Coronary artery (tissue), 2 donors: ENCODE measurements around the gene SLC24A3.
A peak's percentile ranks its signal among the peaks of the same experiment; 100 is the strongest.

ENCODE experiments used
- DNase-seq: peaks from one replicate; pipeline ENCODE4 v3.0.0-alpha.2; 2017; ENCODE audit warnings: low spot score
- H3K27ac ChIP-seq, 2 donors: fragments of 200-600 bp; sonication (generic); one replicate each; pipeline ENCODE4 v1.5.1; 2016 to 2019
- H3K4me3 ChIP-seq: fragments of 200-600 bp; sonication (generic); 2 replicates; pipeline ENCODE4 v1.5.1; 2016; ENCODE audit warnings: mild to moderate bottlenecking, moderate library complexity
- CTCF ChIP-seq: fragments of 200-600 bp; sonication (generic); IDR thresholded peaks from one replicate; pipeline ENCODE4 v1.5.1; 2019; ENCODE audit warnings: antibody characterized with exemption

Gene SLC24A3

GRCh38 chr20:19440660-19441527 lies 228.5 kb downstream of the SLC24A3 start:
- peak; percentile 58 for DNase-seq
- H3K4me3 ChIP-seq = no peak overlapping the region
- no peak overlapping the region for H3K27ac ChIP-seq
- no peak for TF ChIP-seq CTCF

- Histone ChIP-seq H3K4me3 (no peak overlapping the region), H3K27ac (no peak overlapping the region)
- no peak for DNase-seq
- TF ChIP-seq CTCF = no peak
Measured at GRCh38 chr20:19446246-19446645, 233.8 kb downstream of the SLC24A3 start.

- Histone ChIP-seq H3K27ac (no peak overlapping the region), H3K4me3 (no peak overlapping the region)
- TF ChIP-seq CTCF = no peak
- peak; percentile 14 for DNase-seq
Measured at GRCh38 chr20:19448632-19449031, 236.2 kb downstream of the SLC24A3 start.

- Histone ChIP-seq H3K4me3 (no peak overlapping the region), H3K27ac (peak overlapping the region in 1 of 2 donors; percentile 28)
- no peak for TF ChIP-seq CTCF
- peak; percentile 69 for DNase-seq
Measured at GRCh38 chr20:19449051-19449450, 236.6 kb downstream of the SLC24A3 start.

- TF ChIP-seq CTCF = no peak
- Histone ChIP-seq H3K4me3 (no peak overlapping the region), H3K27ac (no peak overlapping the region)
- DNase-seq = peak; percentile 21
Measured at GRCh38 chr20:19451231-19451922, 238.9 kb downstream of the SLC24A3 start.

- Histone ChIP-seq H3K27ac (no peak overlapping the region), H3K4me3 (no peak overlapping the region)
- TF ChIP-seq CTCF = no peak
- no peak for DNase-seq
Measured at GRCh38 chr20:19451923-19452295, 239.5 kb downstream of the SLC24A3 start.
